Calu3 (cell line): ENCODE data around the gene HSD17B3. TPM values are rescaled to one million over a fixed set of nuclear protein-coding genes. Genes with fewer than 3 reads are reported as not detected.
"Not testable (repeated sequence)": the region's sequence is repeated elsewhere in the genome, so short reads cannot be mapped to it uniquely, and the experiment has no call there.

ENCODE experiments used
- BruUV-seq: library from RNA; stranded (reverse); fragments of 400-500 nt; replicated peaks from 2 replicates; lab custom pipeline; 2021; lab: Mats Ljungman, UMichigan
- CTCF ChIA-PET: fragments of 300-600 bp; sonication (Branson Sonifier 250); formaldehyde crosslinking; loops from one replicate; lab custom pipeline; 2022; ENCODE audit warnings: antibody characterized with exemption; lab: Charles Lee
- DNase-seq: peaks from one replicate; pipeline ENCODE4 v3.0.0; 2022
- H3K27ac Mint-ChIP-seq: one replicate; pipeline ENCODE4 v1.8.0; 2022; ENCODE audit warnings: mixed read lengths; ENCODE audit not compliant: unreplicated experiment
- H3K27me3 Mint-ChIP-seq: one replicate; pipeline ENCODE4 v1.8.0; 2022; ENCODE audit warnings: mixed read lengths; ENCODE audit not compliant: unreplicated experiment
- H3K36me3 Mint-ChIP-seq: one replicate; pipeline ENCODE4 v1.8.0; 2022; ENCODE audit warnings: mild to moderate bottlenecking, moderate library complexity, mixed read lengths; ENCODE audit not compliant: insufficient read depth, unreplicated experiment
- H3K4me1 Mint-ChIP-seq: one replicate; pipeline ENCODE4 v1.8.0; 2022; ENCODE audit warnings: mild to moderate bottlenecking, low read depth, mixed read lengths; ENCODE audit not compliant: unreplicated experiment
- H3K4me3 Mint-ChIP-seq: one replicate; pipeline ENCODE4 v1.8.0; 2022; ENCODE audit warnings: mild to moderate bottlenecking, low read depth, moderate library complexity, mixed read lengths; ENCODE audit not compliant: unreplicated experiment
- H3K9me3 Mint-ChIP-seq: one replicate; pipeline ENCODE4 v1.8.0; 2022; ENCODE audit warnings: low read depth, mixed read lengths; ENCODE audit not compliant: unreplicated experiment
- CTCF ChIP-seq: fragments of 200-600 bp; IDR thresholded peaks from one replicate; pipeline ENCODE4 v1.8.0; 2022; ENCODE audit warnings: antibody characterized with exemption; ENCODE audit not compliant: unreplicated experiment
- intact Hi-C: fragments of 100-400 bp; cut with micrococcal nuclease; formaldehyde crosslinking; loops from one replicate; pipeline ENCODE4 v1.10.0; 2022; ENCODE audit not compliant: unreplicated experiment
- total RNA-seq: library from RNA; stranded (reverse); gene quantifications from 2 replicates; pipeline ENCODE4 v1.2.3, GENCODE V29; 2022

Gene HSD17B3
- total RNA-seq, 1 experiment from 2014 or later: 1.2 TPM

- DNase-seq: no peak
- Mint-ChIP-seq H3K4me1 (no peaks in the 10 kb centered on the region), H3K27me3 (no peaks in the 10 kb centered on the region), H3K36me3 (peaks cover 5% of the 10 kb centered on the region), H3K4me3 (no peak overlapping the region), H3K9me3 (no peaks in the 10 kb centered on the region), H3K27ac (no peak overlapping the region)
- no peak for TF ChIP-seq CTCF
- CTCF ChIA-PET: no interaction called here
- no TSS peak for BruUV-seq
- intact Hi-C loops: no loop called here
These were observed 17.1 kb upstream of the HSD17B3 start for GRCh38 chr9:96318921-96319565.

- H3K4me1 Mint-ChIP-seq: no peaks in the 10 kb centered on the region
- CTCF ChIA-PET: interaction anchor here (0.7 to 1.0 kb wide), 3 partner anchors 10 to 508 kb away, joined by 3 to 19 read pairs (median 3); no protein-coding TSS in a partner anchor
- no peak overlapping the region for H3K4me3 Mint-ChIP-seq
- H3K36me3 Mint-ChIP-seq: no peaks in the 10 kb centered on the region
- intact Hi-C loops: loop anchor here (1.0 kb wide), 1 partner anchor 85 kb away; no protein-coding TSS in a partner anchor
- peak; percentile 53 for TF ChIP-seq CTCF
- no TSS peak for BruUV-seq
- no peaks in the 10 kb centered on the region for H3K27me3 Mint-ChIP-seq
- DNase-seq: peak; percentile 52
- no peaks in the 10 kb centered on the region for H3K9me3 Mint-ChIP-seq
- H3K27ac Mint-ChIP-seq: no peak overlapping the region
These were observed 15.5 kb upstream of the HSD17B3 start for GRCh38 chr9:96317335-96317980.

GRCh38 chr9:96309850-96310249 is 7.9 kb upstream of the HSD17B3 start:
- peaks cover 4% of the 10 kb centered on the region for H3K9me3 Mint-ChIP-seq
- no peak overlapping the region for H3K27ac Mint-ChIP-seq
- H3K4me3 Mint-ChIP-seq: no peak overlapping the region
- CTCF ChIA-PET: interaction anchor here (0.6 kb wide), 3 partner anchors 53 to 1376 kb away, joined by 3 to 5 read pairs (median 4); no protein-coding TSS in a partner anchor
- H3K36me3 Mint-ChIP-seq: no peaks in the 10 kb centered on the region
- DNase-seq: no peak
- intact Hi-C loops: no loop called here
- BruUV-seq: no TSS peak
- no peaks in the 10 kb centered on the region for H3K27me3 Mint-ChIP-seq
- no peaks in the 10 kb centered on the region for H3K4me1 Mint-ChIP-seq
- no peak for TF ChIP-seq CTCF

- BruUV-seq, intact Hi-C loops, CTCF ChIA-PET, H3K36me3 Mint-ChIP-seq, H3K4me3 Mint-ChIP-seq, H3K9me3 Mint-ChIP-seq, DNase-seq, H3K27ac Mint-ChIP-seq, H3K27me3 Mint-ChIP-seq, H3K4me1 Mint-ChIP-seq: not testable (repeated sequence)
These were observed 5.0 kb upstream of the HSD17B3 start for GRCh38 chr9:96306958-96307357.
